M059J (cell line): ENCODE data around the gene SERHL2. TPM values are rescaled to one million over a fixed set of nuclear protein-coding genes. Genes with fewer than 3 reads are reported as not detected.
"Not testable (repeated sequence)": the region's sequence is repeated elsewhere in the genome, so short reads cannot be mapped to it uniquely, and the experiment has no call there.

ENCODE experiments used
- DNase-seq: peaks from one replicate; pipeline ENCODE4 v3.0.0-alpha.2; 2012; ENCODE audit warnings: low read depth
- total RNA-seq: library from RNA; depleted of rRNA; stranded (reverse); fragments of >200 nt; shearing (Covaris generic); gene quantifications from 2 replicates; pipeline ENCODE4 v1.2.3, GENCODE V29; 2014

SERHL2 gene
- total RNA-seq, 1 experiment from 2014 or later, result 0.22 TPM

DNA sequence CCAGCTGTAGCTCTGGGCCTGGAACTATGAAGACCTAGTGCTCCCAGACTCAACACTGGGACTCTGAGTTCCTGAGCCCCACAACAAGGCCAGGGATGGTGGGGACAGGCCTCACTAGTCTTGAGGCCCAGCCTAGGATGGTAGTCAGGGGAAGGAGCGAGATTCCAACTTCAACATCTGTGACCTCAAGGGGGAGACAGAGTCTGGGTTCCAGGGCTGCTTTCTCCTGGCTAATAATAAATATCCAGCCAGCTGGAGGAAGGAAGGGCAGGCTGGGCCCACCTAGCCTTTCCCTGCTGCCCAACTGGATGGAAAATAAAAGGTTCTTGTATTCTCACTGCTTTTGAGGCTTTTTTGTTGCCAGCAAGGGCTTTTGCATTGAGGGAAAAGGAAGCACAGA, 20.3 kb downstream of the SERHL2 start:
- not testable (repeated sequence) for DNase-seq

DNA sequence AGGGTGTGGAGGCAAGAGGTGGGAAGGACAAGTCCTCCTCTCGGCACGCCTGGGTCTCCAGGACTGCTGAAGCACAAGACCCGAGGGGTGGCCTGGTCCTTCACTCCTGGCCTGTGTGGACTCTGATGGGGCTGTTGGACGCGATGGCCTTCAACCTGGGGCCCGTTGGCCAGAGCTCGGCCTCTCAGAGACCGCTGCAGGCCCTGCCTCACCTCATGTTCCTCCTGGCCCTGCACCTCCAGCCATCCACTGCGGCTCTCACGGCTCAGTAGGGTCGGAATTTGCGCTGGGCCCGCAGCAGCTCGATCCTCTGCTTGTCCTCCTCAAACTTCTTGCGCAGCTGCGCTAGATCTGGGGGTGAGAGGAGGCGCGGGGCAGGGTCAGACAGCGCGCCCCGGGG, 20.7 kb downstream of the SERHL2 start:
- not testable (repeated sequence) for DNase-seq

DNA sequence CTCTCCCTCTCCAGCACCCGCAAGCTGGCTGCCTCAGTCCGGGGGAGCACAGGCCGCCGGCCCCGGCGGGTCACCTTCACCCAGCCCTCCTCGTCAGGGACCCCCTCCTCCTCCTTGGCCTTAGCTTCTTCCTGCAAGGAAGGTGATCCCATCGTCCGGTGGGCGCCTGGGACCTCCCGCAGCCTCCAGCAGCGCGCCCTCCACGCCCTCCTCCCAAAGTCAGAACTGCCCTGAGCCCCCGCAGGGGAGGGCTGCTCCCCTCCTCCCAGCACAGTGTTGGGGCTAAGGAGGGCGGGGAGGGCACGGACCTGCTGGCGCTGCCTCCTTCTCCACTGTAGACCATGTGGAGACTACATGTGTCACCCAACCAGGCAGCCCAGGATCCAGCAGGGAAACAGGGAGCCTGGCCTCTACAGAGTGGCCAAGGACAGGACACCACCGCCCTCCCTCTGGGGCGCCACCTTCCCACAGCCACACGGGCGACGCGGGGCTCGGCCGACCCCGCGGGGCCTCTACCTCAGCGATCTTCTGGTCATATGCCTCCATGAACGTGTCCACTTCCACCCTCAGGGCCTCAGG, 22.3 kb downstream of the SERHL2 start:
- not testable (repeated sequence) for DNase-seq

DNA sequence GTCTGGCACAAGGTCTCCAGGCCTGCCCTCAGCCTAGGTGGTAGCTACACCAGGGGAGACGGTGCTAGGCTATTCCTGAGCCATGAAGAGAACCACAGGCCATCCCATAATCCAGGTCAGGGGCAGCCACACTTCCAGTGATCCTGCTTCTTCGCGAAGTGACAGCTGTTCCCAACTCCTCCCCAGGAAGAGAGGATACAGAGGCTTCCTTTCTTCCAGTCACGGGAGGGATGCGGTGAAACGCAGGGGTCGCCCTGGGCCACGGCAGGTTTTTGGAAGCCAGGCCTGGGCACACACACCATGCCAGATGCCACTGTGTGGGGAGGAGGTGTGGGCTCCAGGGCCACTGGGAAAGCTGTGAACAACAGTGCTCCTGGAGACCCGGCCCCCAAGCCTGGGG, 23.4 kb downstream of the SERHL2 start:
- not testable (repeated sequence) for DNase-seq

DNA sequence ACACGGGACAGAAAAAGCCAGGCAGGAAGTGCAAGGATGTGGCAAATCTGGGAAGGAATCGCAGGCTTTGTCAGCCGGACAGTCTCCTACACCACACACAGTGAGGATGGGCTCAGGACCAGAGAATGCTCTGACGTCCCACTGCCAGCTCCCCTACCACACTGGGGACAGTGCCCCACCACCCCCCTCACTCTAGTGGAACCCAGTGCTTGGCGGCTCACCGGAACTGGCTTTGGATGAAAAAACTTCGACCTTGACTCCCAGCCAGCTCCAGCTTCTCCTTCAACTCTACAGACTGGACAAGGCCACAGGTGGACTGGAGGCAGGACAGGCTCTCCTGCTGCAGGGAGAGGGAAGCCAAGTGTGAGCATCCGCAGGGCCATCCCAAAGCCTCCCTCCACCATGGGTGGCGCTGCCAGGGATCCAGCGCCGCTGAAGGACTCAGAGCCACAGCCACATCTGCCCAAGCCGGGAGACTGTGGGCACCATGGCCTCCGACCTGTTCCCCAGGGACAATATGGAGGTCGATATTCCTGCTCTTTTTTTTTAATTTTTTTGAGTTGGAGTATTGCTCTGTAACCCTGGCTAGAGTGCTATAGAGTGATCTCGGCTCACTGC, 24.0 kb downstream of the SERHL2 start:
- DNase-seq, result no peak

DNA sequence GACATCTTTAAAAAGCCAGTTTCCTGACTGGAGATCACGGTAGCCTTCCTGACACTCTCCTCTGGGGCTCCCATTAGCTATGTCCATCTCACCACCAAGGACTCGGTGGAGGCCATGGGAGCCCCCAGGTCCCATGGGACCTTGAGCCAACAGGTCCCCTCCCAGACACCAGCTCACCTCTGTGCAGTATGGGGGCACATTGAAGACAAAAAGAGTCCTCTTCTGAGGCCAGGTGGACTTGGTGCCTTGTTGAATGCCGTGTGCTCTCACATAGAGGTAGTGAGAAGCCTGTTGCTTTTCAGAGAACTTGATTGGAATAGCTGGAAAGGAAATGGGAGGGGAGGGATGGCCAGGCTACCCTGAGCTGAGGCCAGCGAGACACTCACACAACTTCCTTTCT, 26.3 kb downstream of the SERHL2 start:
- not testable (repeated sequence) for DNase-seq

DNA sequence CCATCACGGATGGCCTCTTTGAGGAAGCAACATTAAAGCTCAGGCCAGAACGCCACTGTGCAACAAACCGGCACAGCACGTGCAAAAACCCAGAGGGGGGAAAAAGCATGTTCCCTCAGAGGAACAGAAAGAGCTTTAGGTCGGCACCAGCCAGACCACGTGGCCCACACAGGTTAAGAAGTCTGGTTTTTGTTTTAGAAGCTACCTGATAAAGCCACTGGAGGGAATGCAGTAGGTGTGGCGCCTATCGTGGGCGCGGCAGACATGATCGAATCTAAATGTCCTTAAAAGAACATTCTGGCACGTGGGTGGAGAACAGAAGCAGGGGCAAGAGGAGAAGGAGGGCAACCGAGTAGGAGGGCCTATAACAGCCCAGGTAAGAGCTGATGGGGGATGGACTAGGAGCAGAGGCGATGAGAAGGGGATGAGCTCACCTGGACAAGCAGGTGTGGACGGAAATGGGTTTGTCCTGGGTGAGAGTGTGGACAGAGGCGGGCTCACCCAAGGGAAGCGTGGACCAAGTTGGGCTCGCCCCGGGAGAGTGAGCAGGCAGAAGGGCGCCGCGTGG, 27.5 kb downstream of the SERHL2 start:
- not testable (repeated sequence) for DNase-seq

DNA sequence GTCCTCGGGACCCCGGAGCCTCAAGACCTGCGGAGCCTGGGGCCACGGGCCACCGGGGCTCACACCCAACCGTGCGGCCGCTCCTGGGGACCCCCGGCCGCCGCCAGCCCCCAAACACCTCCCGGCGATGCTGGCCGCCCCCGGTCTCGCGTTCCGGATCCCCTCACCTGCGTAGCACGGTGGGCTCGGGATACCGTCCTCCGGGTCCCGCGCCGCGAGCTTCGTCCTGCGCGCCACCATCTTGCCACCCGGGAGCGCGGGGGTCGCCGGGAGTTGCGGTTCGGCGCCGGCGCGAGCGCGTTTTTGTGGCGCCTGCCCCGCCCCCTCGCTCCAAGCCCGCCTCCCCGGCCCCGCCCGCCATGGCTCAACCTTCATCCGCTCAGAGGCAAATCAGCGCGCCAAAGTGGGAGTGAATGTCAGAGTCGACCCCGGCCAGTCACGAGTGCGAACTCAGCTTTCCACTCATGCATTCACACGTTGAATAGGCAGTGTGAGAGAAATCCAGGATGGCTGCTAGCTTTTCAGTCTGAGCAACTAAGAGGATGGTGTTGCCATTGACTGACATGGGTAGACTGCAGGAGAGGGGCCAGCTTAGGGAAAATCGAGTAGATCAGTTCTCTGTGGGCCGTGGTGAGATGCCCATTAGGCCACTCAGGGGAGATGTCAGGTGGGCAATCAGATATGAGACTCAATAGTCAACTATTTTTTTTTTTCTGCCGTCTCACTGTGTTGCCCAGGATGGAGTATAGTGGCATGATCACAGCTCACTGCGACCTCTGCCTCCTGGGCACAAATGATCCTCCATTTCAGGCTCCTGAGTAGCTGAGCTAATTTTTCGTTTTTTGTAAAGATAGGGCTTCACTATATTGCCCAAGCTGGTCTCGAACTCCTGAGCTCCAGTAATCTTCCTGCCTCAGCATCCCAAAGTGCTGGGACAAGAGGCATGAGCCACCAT, 28.3 kb downstream of the SERHL2 start:
- DNase-seq, result peak; percentile 57

DNA sequence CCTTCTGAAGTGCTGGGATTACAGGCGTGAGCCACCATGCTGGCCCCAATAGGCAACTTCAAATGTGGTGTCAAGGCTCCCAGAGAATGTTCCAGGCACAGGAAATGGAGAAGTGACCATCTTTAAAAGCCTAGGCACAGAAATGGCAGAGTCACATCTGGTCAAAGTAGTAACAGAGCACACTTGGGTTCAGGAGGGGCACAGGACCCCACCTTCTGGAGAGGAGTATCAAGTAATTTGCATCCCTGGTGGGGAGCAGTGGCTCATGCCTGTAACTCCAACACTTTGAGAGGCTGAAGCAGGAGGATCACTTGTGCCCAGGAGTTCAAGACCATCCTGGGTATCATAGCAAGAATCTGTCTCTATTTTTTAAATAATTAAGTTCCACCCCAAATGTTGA, 29.2 kb downstream of the SERHL2 start:
- no peak for DNase-seq

DNA sequence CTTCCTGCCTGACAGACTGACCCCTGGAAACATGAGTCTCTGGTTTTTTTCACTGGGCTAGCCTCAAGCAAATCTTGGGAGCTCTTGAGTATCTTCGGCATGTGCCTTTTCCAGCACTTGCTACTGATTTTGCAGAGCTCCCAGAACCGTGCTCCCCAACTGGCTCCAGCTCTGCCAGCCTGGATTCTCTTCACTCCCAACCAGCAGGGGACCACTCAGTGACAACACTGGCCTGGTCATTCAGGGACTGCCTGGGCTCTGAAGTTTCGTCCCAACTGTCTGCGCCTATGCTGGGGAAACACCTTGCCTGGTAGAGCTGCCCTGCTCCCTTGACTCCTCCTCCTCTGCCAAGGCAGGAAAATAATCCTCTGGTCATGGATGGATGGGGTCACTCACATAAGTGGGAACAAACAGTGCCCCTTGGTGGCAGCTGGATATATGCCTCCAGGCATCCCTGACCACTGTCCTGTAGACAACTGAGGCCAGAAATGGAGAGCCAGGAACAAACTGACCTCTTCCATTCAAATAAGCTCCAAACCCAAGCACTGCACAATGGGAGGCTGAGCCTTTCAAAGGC, 30.7 kb downstream of the SERHL2 start:
- no peak for DNase-seq

DNA sequence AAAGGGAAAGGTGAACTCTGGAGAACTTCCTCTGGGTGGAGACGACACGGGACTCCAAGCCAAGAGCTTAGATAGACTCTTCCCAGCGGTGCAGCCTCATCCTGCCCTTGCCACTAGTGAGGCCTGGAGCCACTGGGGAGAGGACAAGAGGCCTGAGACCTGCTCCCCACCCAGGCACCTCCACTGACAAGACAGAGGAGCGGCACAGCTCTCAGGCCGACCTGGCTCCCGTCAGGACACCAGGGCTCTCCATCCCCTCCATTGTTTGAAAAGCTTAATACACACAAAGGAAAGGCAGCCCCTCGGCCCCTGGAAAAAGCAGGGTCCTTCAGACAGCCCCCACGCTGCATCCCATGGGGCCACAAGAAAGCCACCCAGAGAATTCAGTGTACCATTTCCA, 31.3 kb downstream of the SERHL2 start:
- no peak for DNase-seq

DNA sequence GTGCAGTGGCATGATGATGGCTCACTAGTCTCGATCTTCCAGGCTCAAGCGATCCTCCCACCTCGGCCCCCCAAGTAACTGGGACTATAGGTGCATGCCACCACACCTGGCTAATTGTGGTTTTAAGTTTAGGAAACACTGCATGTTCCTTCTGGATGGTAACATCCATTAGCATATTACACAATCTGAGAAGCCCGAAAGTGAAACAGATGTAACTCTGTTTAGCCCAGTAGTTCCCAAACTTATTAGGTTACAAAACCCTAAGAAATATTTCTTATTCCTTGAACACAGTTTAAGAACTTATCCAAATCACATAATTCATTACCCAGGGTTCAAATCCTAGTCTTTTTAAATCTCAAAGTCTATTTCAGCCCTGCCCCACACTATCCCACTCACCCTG, 32.6 kb downstream of the SERHL2 start:
- DNase-seq, result no peak

DNA sequence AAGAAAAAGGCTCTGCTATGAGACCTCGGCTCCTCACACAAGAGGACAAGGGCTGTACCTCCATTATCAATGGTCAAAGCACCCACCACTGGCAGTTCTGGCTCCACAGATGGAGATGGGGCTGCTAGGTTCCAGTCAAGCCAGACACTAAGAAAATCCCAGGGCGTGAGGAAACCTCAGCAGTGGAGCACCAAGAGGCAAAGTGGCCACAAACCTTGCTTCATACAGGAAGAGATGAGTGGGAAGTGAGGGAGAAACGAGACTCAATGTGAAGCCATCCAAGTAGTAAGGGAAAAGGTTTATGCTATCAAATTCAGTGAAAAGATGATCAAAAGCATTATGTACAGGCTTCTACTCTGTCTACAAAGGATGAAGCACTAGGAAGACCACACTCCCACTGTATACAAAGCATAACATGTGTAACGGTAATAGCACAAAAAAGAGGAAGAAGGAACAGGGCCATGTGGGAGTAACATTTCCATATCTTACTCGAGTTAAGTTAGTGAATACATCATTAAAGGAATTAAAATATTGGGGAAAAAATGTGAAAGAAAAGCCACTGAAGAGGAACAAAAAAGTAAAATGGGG, 33.9 kb downstream of the SERHL2 start:
- no peak for DNase-seq

DNA sequence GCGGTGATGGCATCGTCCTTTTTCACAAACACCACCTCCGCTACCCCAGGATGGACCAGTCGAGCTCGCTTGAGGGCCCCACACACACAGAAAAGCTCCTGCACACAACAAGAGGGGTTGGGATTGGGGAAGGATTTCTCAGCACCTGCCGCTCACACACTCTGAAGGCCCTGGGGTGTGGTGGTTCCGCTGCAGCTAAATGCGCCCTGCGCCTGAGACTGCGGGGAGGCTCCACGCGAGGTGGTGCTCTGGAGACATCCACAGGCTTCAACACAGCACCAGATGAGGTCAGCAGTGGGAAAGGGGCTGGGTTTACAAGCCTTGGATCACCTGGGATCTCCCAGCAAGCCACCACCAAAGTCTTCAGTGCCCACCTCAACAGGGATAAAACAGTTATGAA, 38.2 kb downstream of the SERHL2 start:
- no peak for DNase-seq

DNA sequence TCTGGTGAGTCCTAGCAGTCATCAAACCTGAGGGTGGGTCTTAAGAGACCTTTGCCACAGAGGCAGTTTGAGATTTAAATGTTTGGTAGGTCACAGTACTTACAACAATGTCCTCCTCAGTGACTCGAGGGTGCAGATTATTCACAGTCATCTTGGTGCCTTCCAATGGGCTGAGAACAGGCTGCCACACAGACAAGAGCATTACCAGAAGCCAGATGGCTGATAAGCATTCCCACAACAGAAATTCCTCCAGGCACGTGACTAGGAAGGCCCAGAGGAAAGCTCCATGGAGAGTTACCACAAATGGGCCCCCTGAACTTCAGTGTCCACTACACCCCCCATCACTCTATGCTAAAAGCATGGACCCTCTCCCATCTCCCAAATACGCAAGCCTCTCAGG, 41.7 kb downstream of the SERHL2 start:
- DNase-seq, result no peak

DNA sequence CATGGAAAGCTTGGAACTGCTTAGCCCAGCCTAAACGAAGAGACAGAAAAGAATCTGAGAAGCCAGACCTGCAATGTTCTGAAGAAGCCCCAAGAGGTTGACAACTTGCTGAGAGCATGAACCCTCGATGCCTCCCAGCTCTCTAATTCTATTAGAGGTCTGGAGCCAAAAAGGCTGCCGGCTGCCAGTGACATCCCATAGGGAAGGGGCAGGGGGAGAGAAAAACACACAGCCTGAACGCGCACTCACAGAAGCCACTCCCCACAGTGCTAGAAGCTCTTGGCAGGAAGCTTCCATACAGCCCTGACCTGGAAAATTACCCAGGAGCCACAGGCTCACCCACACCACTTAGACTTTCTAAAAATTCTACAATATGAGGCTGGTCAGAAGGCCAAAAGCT, 42.6 kb downstream of the SERHL2 start:
- DNase-seq, result no peak

DNA sequence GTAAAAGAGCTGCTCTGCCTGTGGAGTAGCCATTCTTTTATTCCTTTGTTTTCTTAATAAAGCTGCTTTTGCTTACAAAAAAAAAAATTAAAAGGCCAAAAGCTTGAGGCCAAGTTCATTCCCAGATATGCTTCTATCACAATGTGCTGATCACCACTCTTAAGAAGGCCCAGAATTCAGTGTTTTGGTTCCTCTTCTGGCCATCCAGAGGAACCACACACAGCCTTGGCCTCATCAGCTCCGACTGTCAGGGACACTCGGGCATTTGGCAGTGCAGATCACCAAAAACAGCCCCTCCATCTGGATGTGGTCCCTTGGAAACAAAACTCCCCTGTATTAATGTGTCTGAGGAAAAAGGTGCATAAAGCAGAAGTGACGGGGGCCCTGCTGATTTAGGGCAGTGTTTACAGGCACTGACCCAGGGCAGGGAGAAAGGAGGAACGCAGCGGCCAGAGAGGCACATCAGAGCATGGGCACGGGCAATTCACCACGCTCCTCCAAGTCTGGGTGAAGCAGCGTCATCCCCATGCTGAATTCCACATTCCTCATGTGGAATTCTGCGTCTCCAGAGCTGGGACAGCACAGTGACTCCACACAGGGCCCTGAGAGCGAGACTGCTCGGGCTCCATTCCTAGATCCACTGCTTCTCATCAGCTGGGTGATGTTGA, 43.2 kb downstream of the SERHL2 start:
- DNase-seq, result no peak

DNA sequence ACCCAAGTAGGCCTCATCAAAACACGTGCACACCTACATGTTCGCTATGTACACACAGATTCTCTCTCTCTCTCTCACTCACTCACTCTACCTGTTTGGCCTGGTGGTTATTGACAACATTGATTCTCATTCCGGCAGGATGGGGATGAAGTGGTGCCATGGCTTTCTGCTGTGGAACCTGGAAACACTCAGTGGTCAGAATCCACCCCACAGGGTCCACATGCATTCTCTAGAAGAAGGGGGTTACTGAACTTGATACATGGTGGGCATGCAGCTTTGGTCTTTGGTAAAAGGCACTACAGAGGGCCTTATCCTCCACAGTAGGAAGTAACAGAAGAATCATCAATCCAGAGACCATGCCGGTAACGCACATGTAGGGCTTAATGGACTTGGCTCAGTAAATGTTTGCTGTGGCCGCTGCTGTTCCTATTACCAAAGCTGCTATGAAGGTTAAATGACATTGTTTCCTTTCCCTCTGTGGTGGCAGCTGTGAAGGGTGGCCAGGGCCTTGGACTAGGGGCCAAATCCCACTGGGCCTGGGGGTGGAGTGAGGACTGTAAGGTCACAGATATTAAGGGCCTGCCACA, 48.2 kb downstream of the SERHL2 start:
- DNase-seq, result no peak

DNA sequence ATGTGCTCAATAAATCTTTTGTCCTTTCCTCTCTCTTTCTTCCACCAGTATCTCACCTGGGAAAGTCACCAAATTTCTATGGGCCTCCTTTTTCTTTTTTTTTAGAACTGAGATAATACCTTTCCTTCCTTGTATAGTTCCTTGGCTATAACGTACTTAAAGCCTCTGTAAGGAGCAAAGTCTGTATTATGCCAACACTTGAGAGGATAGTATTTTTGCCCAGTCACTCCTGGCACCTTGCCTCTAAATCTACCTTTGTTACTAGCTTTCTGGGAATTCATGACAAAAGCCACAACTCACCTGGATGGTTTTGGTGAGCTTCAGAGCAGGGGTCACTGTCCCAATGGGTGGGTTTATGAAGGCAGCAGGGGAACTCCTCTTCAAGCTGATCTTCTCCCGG, 48.7 kb downstream of the SERHL2 start:
- DNase-seq, result no peak

DNA sequence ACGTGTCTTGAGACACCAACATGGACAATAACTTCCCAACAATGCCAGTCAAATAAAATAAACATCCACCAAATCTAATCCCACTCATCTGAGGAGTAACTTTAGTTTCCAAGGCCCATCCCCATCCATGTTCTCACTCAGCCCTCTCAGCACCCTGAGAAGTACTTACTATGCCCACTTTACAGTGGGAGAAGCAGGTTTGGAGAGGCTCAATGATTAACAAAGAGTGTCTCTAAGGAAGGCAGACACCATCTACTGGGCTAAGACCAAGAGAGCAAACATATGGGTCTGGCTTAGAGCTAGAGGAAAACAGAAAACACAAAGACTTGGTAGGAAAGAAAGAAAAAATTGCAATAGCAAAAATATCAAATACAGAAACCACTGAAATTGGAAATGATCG, 49.7 kb downstream of the SERHL2 start:
- DNase-seq, result no peak

DNA sequence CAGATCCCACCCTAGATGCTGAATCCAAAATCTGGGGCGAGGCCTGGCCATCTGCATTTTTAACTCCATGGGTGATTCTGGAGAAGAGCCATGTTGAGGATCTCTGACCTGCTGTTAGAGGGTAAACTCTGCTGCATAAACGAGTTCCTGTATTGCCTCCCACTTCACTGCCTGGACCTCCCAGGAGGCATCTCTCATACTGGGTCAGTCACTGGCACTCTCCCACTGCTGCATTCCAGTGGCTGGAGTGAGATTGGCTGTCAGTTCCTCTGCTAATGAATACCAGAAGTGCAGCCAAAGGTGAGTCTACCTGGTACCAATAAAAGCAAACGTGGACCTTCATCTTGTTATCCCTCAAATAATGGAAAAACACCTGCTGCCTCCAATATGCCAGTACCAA, 50.6 kb downstream of the SERHL2 start:
- peak; percentile 17 for DNase-seq
